Left ventricle myocardium inferior (tissue), 1 donor: ENCODE data around the gene CSH2. TPM values are rescaled to one million over a fixed set of nuclear protein-coding genes. Genes with fewer than 3 reads are reported as not detected.

ENCODE experiments used
- DNase-seq: peaks from one replicate; pipeline ENCODE4 v3.0.0-alpha.2; 2020
- H3K27ac ChIP-seq: fragments of 200-600 bp; replicated peaks from 2 replicates; pipeline ENCODE4 v1.8.0; 2021
- H3K27me3 ChIP-seq: fragments of 200-600 bp; 2 replicates; pipeline ENCODE4 v1.8.0; 2021; ENCODE audit warnings: low read depth
- H3K36me3 ChIP-seq: fragments of 200-600 bp; 2 replicates; pipeline ENCODE4 v1.8.0; 2021
- H3K4me1 ChIP-seq: fragments of 200-600 bp; 2 replicates; pipeline ENCODE4 v1.8.0; 2021
- H3K4me3 ChIP-seq: fragments of 200-600 bp; 2 replicates; pipeline ENCODE4 v1.8.0; 2021; ENCODE audit warnings: mild to moderate bottlenecking, moderate library complexity
- H3K9me3 ChIP-seq: fragments of 200-600 bp; replicated peaks from 2 replicates; pipeline ENCODE4 v1.8.0; 2021
- intact Hi-C: fragments of 100-400 bp; cut with micrococcal nuclease; formaldehyde crosslinking; loops from one replicate; pipeline ENCODE4 v1.11.0; 2022
- total RNA-seq: library from RNA; stranded (reverse); fragmentation: NEBNext Ultra II Directional; extraction: Animal tissue kit (Norgen Biotek cat#: 25700); gene quantifications from one replicate; pipeline ENCODE4 v1.2.1, GENCODE V29; 2021
- TF ChIP-seq, protein P1 (sequence below): fragments of 200-600 bp; IDR thresholded peaks from 2 replicates; pipeline ENCODE4 v1.8.0; 2021; ENCODE audit warnings: antibody characterized with exemption, mild to moderate bottlenecking, borderline replicate concordance
- donor health status: DM: no; HTN: yes; CAD: no; lungs with severe emphysema.

CSH2 gene
- total RNA-seq, 1 donor from 2014 or later: not detected

DNA sequence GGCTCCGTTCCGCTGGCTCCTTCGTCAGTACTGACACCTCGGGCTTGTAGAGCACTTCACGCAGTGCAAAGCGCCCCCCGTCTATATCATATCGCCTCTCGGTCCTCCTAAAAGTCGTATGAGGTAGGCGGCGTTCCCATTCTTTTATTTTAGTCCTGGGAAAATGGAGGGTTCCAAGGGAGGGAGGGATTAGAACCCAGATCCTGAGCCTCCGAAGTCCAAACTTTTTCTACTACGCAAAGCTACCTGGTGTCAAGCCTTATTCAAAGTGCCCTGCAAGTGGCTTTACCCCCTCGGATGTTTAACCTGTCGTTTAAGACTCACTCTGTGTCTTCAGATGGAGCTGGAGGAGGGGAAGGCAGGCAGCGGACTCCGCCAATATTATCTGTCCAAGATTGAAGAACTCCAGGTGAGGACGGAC lies 45.7 kb downstream of the CSH2 start:
- Histone ChIP-seq H3K27me3 (no peaks in the 10 kb centered on the region), H3K9me3 (no peaks in the 10 kb centered on the region), H3K36me3 (peaks cover 70% of the 10 kb centered on the region), H3K4me1 (peaks cover 54% of the 10 kb centered on the region), H3K27ac (peak overlapping the region; percentile 98), H3K4me3 (peak overlapping the region; percentile 98)
- intact Hi-C loops: no loop called here
- TF ChIP-seq, protein P1, sequence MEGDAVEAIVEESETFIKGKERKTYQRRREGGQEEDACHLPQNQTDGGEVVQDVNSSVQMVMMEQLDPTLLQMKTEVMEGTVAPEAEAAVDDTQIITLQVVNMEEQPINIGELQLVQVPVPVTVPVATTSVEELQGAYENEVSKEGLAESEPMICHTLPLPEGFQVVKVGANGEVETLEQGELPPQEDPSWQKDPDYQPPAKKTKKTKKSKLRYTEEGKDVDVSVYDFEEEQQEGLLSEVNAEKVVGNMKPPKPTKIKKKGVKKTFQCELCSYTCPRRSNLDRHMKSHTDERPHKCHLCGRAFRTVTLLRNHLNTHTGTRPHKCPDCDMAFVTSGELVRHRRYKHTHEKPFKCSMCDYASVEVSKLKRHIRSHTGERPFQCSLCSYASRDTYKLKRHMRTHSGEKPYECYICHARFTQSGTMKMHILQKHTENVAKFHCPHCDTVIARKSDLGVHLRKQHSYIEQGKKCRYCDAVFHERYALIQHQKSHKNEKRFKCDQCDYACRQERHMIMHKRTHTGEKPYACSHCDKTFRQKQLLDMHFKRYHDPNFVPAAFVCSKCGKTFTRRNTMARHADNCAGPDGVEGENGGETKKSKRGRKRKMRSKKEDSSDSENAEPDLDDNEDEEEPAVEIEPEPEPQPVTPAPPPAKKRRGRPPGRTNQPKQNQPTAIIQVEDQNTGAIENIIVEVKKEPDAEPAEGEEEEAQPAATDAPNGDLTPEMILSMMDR: no peak
- no peak for DNase-seq

DNA sequence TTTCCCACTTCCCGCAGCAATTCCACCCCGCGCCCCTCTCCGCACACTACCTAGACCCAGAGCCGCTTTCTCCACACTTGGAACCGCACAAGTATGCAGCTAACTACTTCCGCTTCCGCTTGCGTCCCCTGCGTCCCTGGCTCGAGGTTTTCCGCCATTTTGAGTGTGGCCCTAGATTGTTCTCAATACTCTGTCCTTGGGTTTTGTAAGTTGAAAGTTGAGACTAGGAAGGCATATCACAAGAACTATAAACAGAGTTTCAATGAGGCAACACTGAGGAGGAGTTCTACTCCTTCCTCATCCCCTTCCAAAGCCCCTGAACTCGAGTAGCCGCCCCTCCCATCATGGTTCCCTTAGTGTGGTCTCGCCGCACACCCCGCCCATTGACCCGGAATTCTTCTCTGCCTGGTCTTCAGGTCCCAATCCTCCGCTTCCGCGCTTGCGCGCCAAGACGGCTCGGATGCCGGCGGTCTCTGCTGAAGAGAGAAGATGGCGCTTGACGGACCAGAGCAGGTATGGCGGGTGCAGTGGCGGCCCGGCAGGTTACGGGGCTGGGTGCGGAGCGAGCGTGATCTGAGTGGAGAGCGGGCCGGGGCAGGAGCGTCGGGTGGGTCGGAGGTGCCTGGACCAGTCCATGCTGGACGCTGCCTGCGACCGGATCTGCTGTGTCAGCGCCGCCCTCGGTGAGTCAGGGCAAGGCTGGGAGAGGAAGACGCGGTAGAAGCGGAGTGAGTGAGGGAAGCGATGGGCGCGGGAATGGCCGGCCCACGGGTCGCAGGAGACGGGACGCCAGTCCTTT lies 46.3 kb downstream of the CSH2 start, which contains the start of the genes FTSJ3 and PSMC5:
Gene FTSJ3, minus strand, starts transcription at position 662 of the 799 bp plus-strand sequence. CDS start 761 bp downstream, outside the sequence.
Gene PSMC5, plus strand, starts transcription at position 430 of the 799 bp plus-strand sequence. Its CDS starts 60 bp downstream, at position 490.
- no peaks in the 10 kb centered on the region for H3K9me3 ChIP-seq
- no peaks in the 10 kb centered on the region for H3K27me3 ChIP-seq
- peaks cover 70% of the 10 kb centered on the region for H3K36me3 ChIP-seq
- peak; percentile 95 for DNase-seq
- TF ChIP-seq, protein P1: peak; percentile 56
- intact Hi-C loops: no loop called here
- peak within 1 kb of the TSS; percentile 98 for H3K4me3 ChIP-seq
- peak within 1 kb of the TSS; percentile 98 for H3K27ac ChIP-seq
- H3K4me1 ChIP-seq: peaks cover 54% of the 10 kb centered on the region

DNA sequence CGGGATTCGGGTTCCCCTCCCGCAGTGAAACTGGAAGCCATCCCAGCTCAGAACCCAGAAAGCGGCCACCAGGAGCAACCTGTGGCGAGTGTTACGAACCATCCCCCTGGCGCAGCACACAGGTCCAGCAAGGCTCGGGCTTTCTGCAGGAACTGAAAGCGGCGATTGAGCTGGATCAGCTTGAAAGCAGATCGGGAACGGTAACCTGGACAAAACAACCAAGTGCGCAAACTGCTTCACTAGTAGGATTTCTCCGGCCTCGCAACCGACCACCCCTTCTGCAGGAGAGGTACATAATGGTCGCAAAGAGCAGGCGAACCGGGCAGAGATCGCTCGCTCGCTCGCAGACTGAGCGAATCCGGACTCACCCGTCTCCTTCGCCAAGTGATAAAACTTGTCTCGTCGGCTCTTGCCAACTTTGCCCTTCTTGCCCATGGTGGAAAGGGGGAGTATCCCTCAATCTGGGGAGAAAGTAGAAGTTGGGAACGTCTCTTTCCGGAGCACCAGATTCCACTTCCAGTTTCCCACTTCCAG lies 46.9 kb downstream of the CSH2 start:
- intact Hi-C loops: no loop called here
- Histone ChIP-seq H3K4me3 (peak overlapping the region; percentile 98), H3K27ac (peak overlapping the region; percentile 98), H3K36me3 (peaks cover 70% of the 10 kb centered on the region), H3K9me3 (no peaks in the 10 kb centered on the region), H3K27me3 (no peaks in the 10 kb centered on the region), H3K4me1 (peaks cover 54% of the 10 kb centered on the region)
- TF ChIP-seq, protein P1: no peak
- peak; percentile 27 for DNase-seq

DNA sequence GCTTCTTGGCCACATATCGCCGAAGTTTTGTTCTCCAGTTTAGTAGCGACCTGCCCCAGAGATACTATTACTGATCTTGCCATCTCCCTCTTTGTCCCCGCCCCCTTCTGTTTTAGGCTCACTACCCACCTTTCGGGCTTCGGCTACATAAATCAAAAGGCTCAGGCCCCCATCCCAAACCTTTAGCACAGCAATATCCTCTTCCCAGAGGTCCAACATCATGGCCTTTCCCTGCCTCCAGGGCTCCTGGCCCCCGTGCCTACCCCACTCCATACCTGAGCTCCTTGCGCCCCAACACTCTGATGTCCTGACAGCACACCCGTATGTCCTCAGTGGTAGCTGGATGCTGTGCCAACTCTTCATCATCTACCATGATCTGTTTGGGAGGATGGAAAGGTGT lies 49.1 kb downstream of the CSH2 start:
- peaks cover 53% of the 10 kb centered on the region for H3K4me1 ChIP-seq
- no peak overlapping the region for H3K27ac ChIP-seq
- H3K9me3 ChIP-seq: no peaks in the 10 kb centered on the region
- H3K27me3 ChIP-seq: no peaks in the 10 kb centered on the region
- no peak overlapping the region for H3K4me3 ChIP-seq
- H3K36me3 ChIP-seq: peaks cover 70% of the 10 kb centered on the region
- TF ChIP-seq, protein P1: no peak
- no peak for DNase-seq
- intact Hi-C loops: no loop called here

DNA sequence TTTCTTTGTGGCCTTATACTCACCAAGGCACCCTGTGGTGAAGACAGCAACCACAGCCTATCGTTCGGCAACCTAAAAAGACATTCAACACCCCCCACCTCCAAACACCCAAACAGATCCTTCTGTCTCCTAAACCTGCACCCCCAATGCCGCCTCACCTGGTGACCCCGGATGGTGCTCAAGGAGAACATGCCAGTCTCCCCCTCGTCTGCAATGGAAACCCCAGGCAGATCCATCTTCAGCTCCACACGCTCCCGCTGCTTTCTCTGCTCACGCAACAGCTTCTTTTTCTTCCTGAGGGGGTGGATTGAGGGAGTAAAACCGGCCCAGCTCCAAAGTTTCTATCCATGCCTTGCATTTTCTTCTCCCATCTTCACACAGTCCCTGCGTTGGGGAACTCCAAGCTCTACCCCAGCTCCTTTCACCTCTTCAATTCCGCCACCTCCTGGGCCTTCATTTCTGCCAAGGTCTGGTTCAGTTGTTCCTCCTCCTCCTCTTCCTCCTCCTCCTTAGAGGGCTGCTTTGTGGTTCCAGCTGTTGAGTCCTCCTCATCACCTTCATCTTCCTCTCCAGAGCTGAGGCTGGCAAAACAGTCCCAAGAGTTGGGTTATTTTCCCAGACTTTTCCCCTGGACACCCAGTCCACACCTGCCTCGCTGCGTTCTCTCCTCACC lies 49.7 kb downstream of the CSH2 start:
- no peaks in the 10 kb centered on the region for H3K27me3 ChIP-seq
- DNase-seq: no peak
- peaks cover 49% of the 10 kb centered on the region for H3K4me1 ChIP-seq
- H3K9me3 ChIP-seq: no peaks in the 10 kb centered on the region
- TF ChIP-seq, protein P1: no peak
- intact Hi-C loops: no loop called here
- H3K36me3 ChIP-seq: peaks cover 71% of the 10 kb centered on the region
- H3K4me3 ChIP-seq: no peak overlapping the region
- no peak overlapping the region for H3K27ac ChIP-seq
